Activated CD4-positive, alpha-beta T cell treated with anti-CD3 and anti-CD28 coated beads, Interleukin-2, amount 50 U/mL, for 1 hour (primary cell): ENCODE results near the gene SPRED2.

Experiments
- DNase-seq: peaks from one replicate; pipeline ENCODE4 v3.0.0-alpha.2; 2020

The SPRED2 gene

GRCh38 chr2:65411056-65411795, 21.2 kb downstream of the SPRED2 start:
- DNase-seq: no peak

GRCh38 chr2:65409045-65409444, 23.4 kb downstream of the SPRED2 start:
- no peak for DNase-seq

- DNase-seq: no peak
These were observed 25.2 kb downstream of the SPRED2 start for GRCh38 chr2:65407240-65407639.

GRCh38 chr2:65404988-65405697, 27.3 kb downstream of the SPRED2 start:
- DNase-seq: no peak

- no peak for DNase-seq
These were observed 28.9 kb downstream of the SPRED2 start for GRCh38 chr2:65403529-65403915.

GRCh38 chr2:65402780-65403528, 29.4 kb downstream of the SPRED2 start:
- DNase-seq: no peak

GRCh38 chr2:65402323-65402722, 30.1 kb downstream of the SPRED2 start:
- no peak for DNase-seq

GRCh38 chr2:65397122-65397521, 35.3 kb downstream of the SPRED2 start:
- no peak for DNase-seq

- DNase-seq: no peak
These were observed 35.9 kb downstream of the SPRED2 start for GRCh38 chr2:65396348-65397026.

- DNase-seq: no peak
These were observed 36.6 kb downstream of the SPRED2 start for GRCh38 chr2:65395621-65396347.

GRCh38 chr2:65393743-65394422, 38.5 kb downstream of the SPRED2 start:
- DNase-seq: no peak

GRCh38 chr2:65393046-65393445, 39.4 kb downstream of the SPRED2 start:
- no peak for DNase-seq

GRCh38 chr2:65392609-65393008, 39.8 kb downstream of the SPRED2 start:
- DNase-seq: no peak

GRCh38 chr2:65390134-65390533, 42.3 kb downstream of the SPRED2 start:
- no peak for DNase-seq

- no peak for DNase-seq
These were observed 42.9 kb downstream of the SPRED2 start for GRCh38 chr2:65389476-65389875.

- no peak for DNase-seq
These were observed 43.6 kb downstream of the SPRED2 start for GRCh38 chr2:65388596-65389390.

GRCh38 chr2:65388051-65388531, 44.3 kb downstream of the SPRED2 start:
- no peak for DNase-seq

- DNase-seq: no peak
These were observed 45.4 kb downstream of the SPRED2 start for GRCh38 chr2:65386989-65387388.

- DNase-seq: no peak
These were observed 46.1 kb downstream of the SPRED2 start for GRCh38 chr2:65386344-65386743.

GRCh38 chr2:65383541-65384488, 48.6 kb downstream of the SPRED2 start:
- no peak for DNase-seq
